DMS53 treated with DMSO at 0.1 percent for 48 hours (cell line): ENCODE results near the gene FBXL19.
"Not testable (repeated sequence)": the region's sequence is repeated elsewhere in the genome, so short reads cannot be mapped to it uniquely, and the experiment has no call there.

Experiments used
- DNase-seq: peaks from one replicate; lab custom pipeline; 2025; ENCODE audit not compliant: unreplicated experiment; lab: John Stamatoyannopoulos, UW

Gene FBXL19

GRCh38 chr16:30921748-30922419, 1.5 kb upstream of the FBXL19 start:
- peak; percentile 78 for DNase-seq

GRCh38 chr16:30922420-30922959, 882 bp upstream of the FBXL19 start:
- peak; percentile 95 for DNase-seq

- peak; percentile 97 for DNase-seq
These were observed 324 bp upstream of the FBXL19 start for GRCh38 chr16:30922960-30923535.

GRCh38 chr16:30924076-30924912, 922 bp downstream of the FBXL19 start:
- no peak for DNase-seq

GRCh38 chr16:30924913-30925631, 1.7 kb downstream of the FBXL19 start:
- no peak for DNase-seq

GRCh38 chr16:30925632-30925987, 2.2 kb downstream of the FBXL19 start:
- DNase-seq = no peak

- no peak for DNase-seq
These were observed 2.8 kb downstream of the FBXL19 start for GRCh38 chr16:30925995-30926811.

GRCh38 chr16:30926937-30927788, 3.8 kb downstream of the FBXL19 start:
- no peak for DNase-seq

- DNase-seq = peak; percentile 49
These were observed 4.5 kb downstream of the FBXL19 start for GRCh38 chr16:30927789-30928378.

GRCh38 chr16:30928390-30928789, 5.0 kb downstream of the FBXL19 start:
- DNase-seq = no peak

GRCh38 chr16:30929167-30929566, 5.8 kb downstream of the FBXL19 start:
- no peak for DNase-seq

GRCh38 chr16:30930160-30930571, 6.8 kb downstream of the FBXL19 start:
- DNase-seq = no peak

GRCh38 chr16:30931068-30931650, 7.8 kb downstream of the FBXL19 start:
- no peak for DNase-seq

GRCh38 chr16:30934827-30935557, 11.6 kb downstream of the FBXL19 start:
- peak; percentile 25 for DNase-seq

GRCh38 chr16:30937692-30938091, 14.3 kb downstream of the FBXL19 start:
- DNase-seq = no peak

- not testable (repeated sequence) for DNase-seq
These were observed 16.2 kb downstream of the FBXL19 start for GRCh38 chr16:30939571-30939970.

GRCh38 chr16:30941600-30942425, 18.4 kb downstream of the FBXL19 start:
- peak; percentile 69 for DNase-seq
